Measurements from ENCODE around the gene SF3B1.

Gene SF3B1

GRCh38 chr2:197369228-197369932 is 65.4 kb downstream of the SF3B1 start:
- Histone ChIP-seq H3K79me2 (ENCODE audit: insufficient read depth, low read length) (no peaks in the 10 kb centered on the region), H3K27me3 (ENCODE audit: insufficient read depth, low read length, poor library complexity, severe bottlenecking) (no peaks in the 10 kb centered on the region), H4K20me1 (ENCODE audit: insufficient read depth, low read length, poor library complexity, severe bottlenecking) (no peaks in the 10 kb centered on the region), H3K9ac (ENCODE audit: low read depth, low read length, poor library complexity, severe bottlenecking) (no peak overlapping the region), H2AFZ (ENCODE audit: low read length) (peak overlapping the region; percentile 40), H3K4me1 (ENCODE audit: insufficient read depth, low read length, poor library complexity, severe bottlenecking) (peaks cover 19% of the 10 kb centered on the region), H3K36me3 (ENCODE audit: insufficient read depth, low read length) (no peaks in the 10 kb centered on the region), H3K4me2 (ENCODE audit: low read depth, low read length, poor library complexity, severe bottlenecking) (peak overlapping the region; percentile 33), H3F3A (ENCODE audit: low read depth) (no peaks in the 10 kb centered on the region), H3K9me3 (ENCODE audit: insufficient read depth, low read depth, low read length) (no peaks in the 10 kb centered on the region), H3K9me2 (replicated peaks; ENCODE audit: low read depth, low read length) (no peaks in the 10 kb centered on the region), H3K4me3 (ENCODE audit: low read length, poor library complexity, severe bottlenecking) (peak overlapping the region; percentile 10)
- TF ChIP-seq EZH2phosphoT487 (IDR thresholded peaks at IDR 0.05; ENCODE audit: borderline replicate concordance) (no peak), CTCF (conservative IDR thresholded peaks at IDR 0.05; ENCODE audit: low read length) (no peak)

DNA sequence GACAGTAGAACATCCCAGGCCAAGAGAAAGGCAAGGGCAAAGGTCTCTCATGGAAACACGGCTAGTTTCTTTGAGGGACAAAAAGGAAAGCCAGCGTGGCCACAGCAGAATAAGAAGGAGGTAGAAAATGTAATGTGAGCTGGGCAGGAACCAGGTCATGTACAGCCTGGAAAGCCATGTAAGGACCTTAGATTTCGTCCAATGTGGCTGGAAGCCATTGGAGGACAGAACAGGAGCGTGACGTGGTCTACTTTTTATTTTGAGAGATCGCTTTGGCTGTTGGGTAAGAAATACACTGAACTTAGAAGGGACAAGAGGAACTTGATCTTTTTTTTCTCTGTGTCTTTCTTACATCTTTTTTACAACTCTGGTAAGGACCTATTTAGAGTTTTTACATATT is 66.4 kb downstream of the SF3B1 start:
- no peaks in the 10 kb centered on the region for H3K9me3 ChIP-seq (ENCODE audit: insufficient read depth, low read depth, low read length)
- H3K4me3 ChIP-seq (ENCODE audit: low read length, poor library complexity, severe bottlenecking): no peak overlapping the region
- H3K9me2 ChIP-seq (replicated peaks; ENCODE audit: low read depth, low read length): no peaks in the 10 kb centered on the region
- no peak overlapping the region for H3K4me2 ChIP-seq (ENCODE audit: low read depth, low read length, poor library complexity, severe bottlenecking)
- H3F3A ChIP-seq (ENCODE audit: low read depth): no peaks in the 10 kb centered on the region
- H3K27me3 ChIP-seq (ENCODE audit: insufficient read depth, low read length, poor library complexity, severe bottlenecking): no peaks in the 10 kb centered on the region
- peaks cover 18% of the 10 kb centered on the region for H3K4me1 ChIP-seq (ENCODE audit: insufficient read depth, low read length, poor library complexity, severe bottlenecking)
- H3K9ac ChIP-seq (ENCODE audit: low read depth, low read length, poor library complexity, severe bottlenecking): no peak overlapping the region
- H3K36me3 ChIP-seq (ENCODE audit: insufficient read depth, low read length): no peaks in the 10 kb centered on the region
- H2AFZ ChIP-seq (ENCODE audit: low read length): no peak overlapping the region
- no peaks in the 10 kb centered on the region for H3K79me2 ChIP-seq (ENCODE audit: insufficient read depth, low read length)
- H4K20me1 ChIP-seq (ENCODE audit: insufficient read depth, low read length, poor library complexity, severe bottlenecking): no peaks in the 10 kb centered on the region
- TF ChIP-seq EZH2phosphoT487 (IDR thresholded peaks at IDR 0.05; ENCODE audit: borderline replicate concordance): no peak
- TF ChIP-seq CTCF (conservative IDR thresholded peaks at IDR 0.05; ENCODE audit: low read length): no peak

- H3F3A ChIP-seq (ENCODE audit: low read depth): no peaks in the 10 kb centered on the region
- no peak overlapping the region for H3K4me3 ChIP-seq (ENCODE audit: low read length, poor library complexity, severe bottlenecking)
- H4K20me1 ChIP-seq (ENCODE audit: insufficient read depth, low read length, poor library complexity, severe bottlenecking): no peaks in the 10 kb centered on the region
- H3K27me3 ChIP-seq (ENCODE audit: insufficient read depth, low read length, poor library complexity, severe bottlenecking): no peaks in the 10 kb centered on the region
- peaks cover 6% of the 10 kb centered on the region for H3K4me1 ChIP-seq (ENCODE audit: insufficient read depth, low read length, poor library complexity, severe bottlenecking)
- H3K9me2 ChIP-seq (replicated peaks; ENCODE audit: low read depth, low read length): no peaks in the 10 kb centered on the region
- H3K9ac ChIP-seq (ENCODE audit: low read depth, low read length, poor library complexity, severe bottlenecking): no peak overlapping the region
- no peaks in the 10 kb centered on the region for H3K79me2 ChIP-seq (ENCODE audit: insufficient read depth, low read length)
- no peak overlapping the region for H2AFZ ChIP-seq (ENCODE audit: low read length)
- H3K9me3 ChIP-seq (ENCODE audit: insufficient read depth, low read depth, low read length): no peaks in the 10 kb centered on the region
- H3K4me2 ChIP-seq (ENCODE audit: low read depth, low read length, poor library complexity, severe bottlenecking): no peak overlapping the region
- TF ChIP-seq CTCF (conservative IDR thresholded peaks at IDR 0.05; ENCODE audit: low read length): no peak
- TF ChIP-seq EZH2phosphoT487 (IDR thresholded peaks at IDR 0.05; ENCODE audit: borderline replicate concordance): no peak
- no peaks in the 10 kb centered on the region for H3K36me3 ChIP-seq (ENCODE audit: insufficient read depth, low read length)
Observed at GRCh38 chr2:197363998-197364397, 70.8 kb downstream of the SF3B1 start.
